ENCODE data around the gene LIPE. TPM values are rescaled to one million over a fixed set of nuclear protein-coding genes. Genes with fewer than 3 reads are reported as not detected.

The LIPE gene
- total RNA-seq, 1 experiment from 2014 or later = 10.2 TPM

GRCh38 chr19:42421101-42421500 lies 6.1 kb downstream of the LIPE start:
- TF ChIP-seq ETV6 (CRISPR knock-in tag; IDR thresholded peaks at IDR 0.05) (no peak), JAZF1 (CRISPR knock-in tag; IDR thresholded peaks at IDR 0.05) (no peak), CTCF (IDR thresholded peaks at IDR 0.05) (no peak), GABPB1 (CRISPR knock-in tag; IDR thresholded peaks at IDR 0.05) (no peak), TEAD1 (CRISPR knock-in tag; IDR thresholded peaks at IDR 0.05) (no peak), CBFB (CRISPR knock-in tag; IDR thresholded peaks at IDR 0.05; ENCODE audit: low read depth) (no peak), TEAD4 (CRISPR knock-in tag; IDR thresholded peaks at IDR 0.05) (no peak), USF1 (CRISPR knock-in tag; IDR thresholded peaks at IDR 0.05) (no peak), MYBL2 (CRISPR knock-in tag; IDR thresholded peaks at IDR 0.05) (no peak), SMAD4 (CRISPR knock-in tag; IDR thresholded peaks at IDR 0.05) (no peak), ZNF532 (CRISPR knock-in tag; IDR thresholded peaks at IDR 0.05; ENCODE audit: borderline replicate concordance) (no peak), TCF7 (CRISPR knock-in tag; IDR thresholded peaks at IDR 0.05; ENCODE audit: low read depth) (no peak), ZNF425 (CRISPR knock-in tag; conservative IDR thresholded peaks at IDR 0.05) (no peak), ZBTB21 (CRISPR knock-in tag; IDR thresholded peaks at IDR 0.05; ENCODE audit: borderline replicate concordance) (no peak), USF2 (CRISPR knock-in tag; IDR thresholded peaks at IDR 0.05) (no peak), ELF4 (CRISPR knock-in tag; IDR thresholded peaks at IDR 0.05; ENCODE audit: low read depth) (no peak), IRF2 (CRISPR knock-in tag; IDR thresholded peaks at IDR 0.05; ENCODE audit: borderline replicate concordance, low read depth) (no peak)
- no peak overlapping the region for H3K4me3 Mint-ChIP-seq
- peaks cover 91% of the 10 kb centered on the region for H3K27me3 Mint-ChIP-seq (ENCODE audit: low read depth)
- DNase-seq (ENCODE audit: low spot score) (no peak), ATAC-seq (no peak)
- peaks cover 31% of the 10 kb centered on the region for H3K4me1 Mint-ChIP-seq
- H3K9me3 Mint-ChIP-seq = peaks cover 6% of the 10 kb centered on the region
- ChIA-PET CTCF (interaction anchor here (0.8 to 3.6 kb wide), 6 partner anchors 11 to 29 kb away, joined by 3 to 22 read pairs (median 16); no protein-coding TSS in a partner anchor), POLR2A (no interaction called here)
- H3K27ac Mint-ChIP-seq = no peak overlapping the region
- peaks cover 2% of the 10 kb centered on the region for H3K36me3 Mint-ChIP-seq
